ENCODE data around the gene OFD1.

Gene OFD1, protein sequence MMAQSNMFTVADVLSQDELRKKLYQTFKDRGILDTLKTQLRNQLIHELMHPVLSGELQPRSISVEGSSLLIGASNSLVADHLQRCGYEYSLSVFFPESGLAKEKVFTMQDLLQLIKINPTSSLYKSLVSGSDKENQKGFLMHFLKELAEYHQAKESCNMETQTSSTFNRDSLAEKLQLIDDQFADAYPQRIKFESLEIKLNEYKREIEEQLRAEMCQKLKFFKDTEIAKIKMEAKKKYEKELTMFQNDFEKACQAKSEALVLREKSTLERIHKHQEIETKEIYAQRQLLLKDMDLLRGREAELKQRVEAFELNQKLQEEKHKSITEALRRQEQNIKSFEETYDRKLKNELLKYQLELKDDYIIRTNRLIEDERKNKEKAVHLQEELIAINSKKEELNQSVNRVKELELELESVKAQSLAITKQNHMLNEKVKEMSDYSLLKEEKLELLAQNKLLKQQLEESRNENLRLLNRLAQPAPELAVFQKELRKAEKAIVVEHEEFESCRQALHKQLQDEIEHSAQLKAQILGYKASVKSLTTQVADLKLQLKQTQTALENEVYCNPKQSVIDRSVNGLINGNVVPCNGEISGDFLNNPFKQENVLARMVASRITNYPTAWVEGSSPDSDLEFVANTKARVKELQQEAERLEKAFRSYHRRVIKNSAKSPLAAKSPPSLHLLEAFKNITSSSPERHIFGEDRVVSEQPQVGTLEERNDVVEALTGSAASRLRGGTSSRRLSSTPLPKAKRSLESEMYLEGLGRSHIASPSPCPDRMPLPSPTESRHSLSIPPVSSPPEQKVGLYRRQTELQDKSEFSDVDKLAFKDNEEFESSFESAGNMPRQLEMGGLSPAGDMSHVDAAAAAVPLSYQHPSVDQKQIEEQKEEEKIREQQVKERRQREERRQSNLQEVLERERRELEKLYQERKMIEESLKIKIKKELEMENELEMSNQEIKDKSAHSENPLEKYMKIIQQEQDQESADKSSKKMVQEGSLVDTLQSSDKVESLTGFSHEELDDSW

DNA sequence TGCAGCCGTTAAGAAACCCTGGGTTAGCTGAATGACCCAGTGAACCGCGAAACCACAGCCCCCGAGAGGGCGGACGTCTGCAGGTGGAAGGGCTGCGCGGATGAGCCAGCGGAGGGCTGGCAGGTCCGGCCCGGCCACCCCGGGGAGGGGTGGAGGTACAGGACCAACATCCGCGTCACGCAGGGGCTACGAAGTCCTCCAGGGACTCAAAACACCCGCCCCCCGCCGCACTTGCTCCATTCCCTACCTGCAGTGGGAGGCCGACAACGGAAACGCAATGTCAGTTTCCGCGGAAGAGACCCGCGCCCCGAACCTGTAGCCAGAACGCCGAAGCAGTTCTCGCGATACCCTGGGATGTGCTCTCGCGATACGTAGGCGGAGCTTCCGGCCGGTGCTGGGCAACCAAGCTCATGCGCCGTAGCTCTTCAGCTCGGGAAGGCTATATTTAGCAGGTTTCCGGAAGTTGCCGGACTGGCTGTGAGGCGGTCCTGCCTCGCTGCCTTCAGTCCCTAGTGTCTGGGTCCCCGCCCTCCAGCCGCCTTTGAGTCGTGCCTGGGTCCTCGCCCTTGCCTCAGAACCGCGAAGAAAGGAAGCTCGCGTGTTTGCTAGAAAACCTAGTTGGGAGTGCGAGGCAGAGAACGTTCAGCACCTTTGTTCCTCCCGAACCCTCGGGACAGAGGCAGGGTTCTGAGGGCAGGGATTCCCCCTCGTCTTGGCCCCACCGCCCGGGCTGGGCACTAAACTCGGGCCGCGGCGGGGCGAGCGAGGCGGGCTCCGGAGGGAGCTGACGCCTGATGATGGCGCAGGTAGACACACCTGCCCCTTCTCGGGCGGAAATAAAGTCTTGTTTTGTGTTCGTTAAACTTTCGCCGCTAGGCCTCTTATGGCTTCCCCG, at the start of gene OFD1, which contains the start of gene TRAPPC2:
Gene OFD1, plus strand, starts transcription at position 471 of the 895 bp plus-strand sequence. Its CDS starts 324 bp downstream, at position 795.
Gene TRAPPC2, minus strand, starts transcription at position 343 of the 895 bp plus-strand sequence. CDS start 14,657 bp downstream, outside the sequence.
- peak; percentile 94 to 95 for ATAC-seq

DNA sequence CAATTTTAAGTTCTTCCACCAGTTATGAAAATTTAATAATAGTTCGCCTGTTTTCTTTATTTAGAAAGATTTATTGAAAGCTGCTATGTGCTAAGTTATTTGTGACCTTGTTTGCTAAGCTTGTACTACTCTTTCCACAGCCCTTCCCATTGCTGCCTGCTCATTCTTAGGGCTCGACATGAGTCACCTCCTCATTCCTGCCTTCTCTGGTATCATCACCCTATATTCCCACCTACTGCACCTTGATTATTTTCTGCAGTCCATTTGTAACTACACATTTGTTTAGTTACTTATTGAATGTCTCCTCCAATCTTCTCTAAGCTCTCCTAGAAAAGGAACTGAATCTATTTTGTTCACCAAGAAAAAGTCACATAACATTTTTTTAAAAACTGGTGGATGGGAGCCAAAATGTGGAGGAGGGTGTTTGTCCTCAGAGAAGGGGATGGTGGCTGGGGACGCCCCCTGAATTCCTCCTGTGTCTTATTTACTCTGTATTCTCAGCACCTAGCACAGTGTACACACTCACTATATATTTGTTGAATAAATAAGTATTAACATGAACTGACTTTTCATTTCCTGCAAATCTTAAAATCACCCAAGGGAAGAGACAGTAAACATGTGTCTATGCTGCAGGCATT, 49.3 kb upstream of the OFD1 start:
- ATAC-seq, result no peak

DNA sequence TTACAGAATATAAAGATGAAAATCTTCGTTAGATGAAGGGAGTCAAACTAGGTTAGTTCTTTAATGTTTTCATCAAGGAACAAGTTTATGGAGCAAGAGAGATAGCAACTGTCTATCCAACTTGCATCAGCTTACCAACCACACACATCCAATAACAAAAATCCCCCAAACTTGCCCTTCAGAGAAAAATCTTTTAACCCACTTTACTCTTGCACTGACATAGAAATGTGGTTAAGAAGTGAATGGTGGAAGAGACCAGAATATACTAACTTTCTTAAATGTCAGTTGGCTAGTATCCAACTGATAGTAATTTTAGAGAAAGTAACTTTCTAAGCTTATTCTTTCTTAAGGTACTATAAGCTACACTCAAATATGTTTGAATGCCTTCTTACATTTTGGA, 47.3 kb upstream of the OFD1 start:
- no peak for ATAC-seq

DNA sequence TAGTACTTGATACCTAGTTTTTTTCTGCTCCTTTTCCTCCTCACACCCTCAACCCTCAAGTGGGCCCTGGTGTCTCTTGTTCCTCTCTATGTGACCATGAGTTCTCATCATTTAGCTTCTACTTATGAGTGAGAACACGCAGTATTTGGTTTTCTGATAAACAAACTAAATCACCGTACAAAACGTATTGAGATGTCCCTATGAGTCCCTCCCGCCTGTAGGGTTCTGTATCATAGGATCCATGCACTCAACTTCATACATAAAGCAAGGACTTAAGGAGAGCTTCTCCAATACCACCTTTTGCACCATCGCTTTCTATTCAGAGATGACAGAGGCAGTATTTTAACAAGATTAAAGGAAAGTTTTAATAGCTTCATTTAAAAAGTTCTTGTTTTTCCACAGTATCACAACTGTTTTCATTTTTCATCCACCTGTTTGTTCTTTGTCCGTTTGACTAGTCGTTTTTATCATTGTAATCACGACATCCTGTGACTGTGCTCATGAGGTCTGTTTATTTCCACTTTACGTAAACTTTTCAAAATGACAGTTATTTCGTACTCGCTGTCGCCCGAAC, 46.1 kb upstream of the OFD1 start:
- peak; percentile 22 to 27 for ATAC-seq

DNA sequence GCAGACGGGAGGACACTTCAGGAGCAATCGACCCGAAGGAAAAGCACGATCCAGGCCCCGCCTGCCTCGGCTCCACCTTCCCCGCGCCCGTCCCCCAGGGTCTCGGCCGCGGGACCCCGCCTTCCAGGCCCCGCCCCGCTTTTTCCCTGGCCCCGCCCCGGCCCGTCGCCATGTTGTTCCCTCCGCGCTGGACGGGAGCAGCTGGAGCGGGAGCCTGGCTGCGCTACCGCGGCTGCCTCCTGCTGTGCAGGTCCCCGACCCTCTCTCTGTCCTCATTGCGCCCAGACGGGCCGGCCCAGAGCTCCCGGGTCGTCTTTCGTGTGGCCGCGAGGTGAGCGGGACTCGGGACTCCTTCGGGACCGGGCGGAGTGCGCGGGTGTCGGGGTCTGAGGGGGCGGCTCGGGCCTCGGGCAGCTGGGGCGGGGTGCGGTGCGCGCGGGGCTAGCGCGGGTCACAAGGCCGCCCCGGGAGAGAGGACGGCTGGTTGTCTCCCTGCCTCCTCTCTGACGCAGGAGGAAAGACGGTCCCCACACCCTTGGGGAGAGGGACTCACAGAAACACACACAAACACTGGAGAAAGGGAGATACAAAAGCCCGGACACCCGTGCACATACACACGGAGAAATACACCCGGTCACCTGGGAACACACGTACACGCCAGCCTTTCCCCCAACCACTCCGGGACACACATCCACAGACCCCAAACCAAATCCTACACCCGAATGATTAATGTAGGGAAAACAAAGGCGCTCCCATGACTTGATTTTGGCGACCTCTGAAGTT, 45.4 kb upstream of the OFD1 start, which contains the start of gene RAB9A:
Gene RAB9A, plus strand, starts transcription at position 171 of the 783 bp plus-strand sequence. CDS start 19,619 bp downstream, outside the sequence.
- ATAC-seq, result peak; percentile 87 to 91

DNA sequence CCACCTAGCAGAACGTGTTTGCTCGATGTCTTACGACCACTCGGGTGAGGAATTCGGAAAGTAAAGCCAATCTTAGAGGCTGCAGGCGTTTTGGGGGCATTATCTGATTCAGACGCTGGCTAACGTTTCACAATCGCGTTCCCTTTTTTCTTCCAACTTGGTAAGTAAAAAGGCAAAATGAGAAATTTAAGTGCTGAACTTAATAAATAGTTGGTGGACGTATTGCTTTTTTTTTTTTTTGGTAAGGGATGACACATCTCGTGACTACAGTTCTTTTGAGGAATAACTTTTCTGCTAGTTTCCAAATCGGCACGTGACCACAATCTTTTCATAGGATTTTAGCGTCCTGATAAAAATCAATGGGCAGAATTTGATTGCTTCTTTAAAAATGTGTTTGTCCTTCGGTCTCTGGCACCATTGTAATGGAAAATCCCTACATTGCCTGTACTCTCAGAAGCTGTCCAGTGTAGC, 44.8 kb upstream of the OFD1 start:
- no peak for ATAC-seq

DNA sequence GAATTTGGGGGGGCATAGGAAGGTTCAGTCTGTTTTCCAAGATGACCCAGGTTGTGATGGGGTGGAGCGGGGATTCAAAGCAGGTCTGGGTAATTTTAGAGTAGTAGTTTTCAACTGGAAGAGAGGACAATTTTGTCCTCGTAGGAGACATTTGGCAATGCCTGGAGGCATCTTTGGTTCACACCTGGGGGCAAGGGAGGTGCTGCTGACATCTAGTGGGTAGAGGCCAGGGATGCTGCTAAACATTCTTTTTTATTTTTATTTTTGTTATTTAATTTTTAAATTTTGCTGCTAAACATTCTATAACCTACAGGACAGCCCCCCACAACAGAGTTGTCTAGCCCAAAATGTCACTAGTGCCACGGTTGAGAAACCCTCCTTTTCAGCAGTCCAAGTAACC, 43.7 kb upstream of the OFD1 start:
- ATAC-seq, result no peak

DNA sequence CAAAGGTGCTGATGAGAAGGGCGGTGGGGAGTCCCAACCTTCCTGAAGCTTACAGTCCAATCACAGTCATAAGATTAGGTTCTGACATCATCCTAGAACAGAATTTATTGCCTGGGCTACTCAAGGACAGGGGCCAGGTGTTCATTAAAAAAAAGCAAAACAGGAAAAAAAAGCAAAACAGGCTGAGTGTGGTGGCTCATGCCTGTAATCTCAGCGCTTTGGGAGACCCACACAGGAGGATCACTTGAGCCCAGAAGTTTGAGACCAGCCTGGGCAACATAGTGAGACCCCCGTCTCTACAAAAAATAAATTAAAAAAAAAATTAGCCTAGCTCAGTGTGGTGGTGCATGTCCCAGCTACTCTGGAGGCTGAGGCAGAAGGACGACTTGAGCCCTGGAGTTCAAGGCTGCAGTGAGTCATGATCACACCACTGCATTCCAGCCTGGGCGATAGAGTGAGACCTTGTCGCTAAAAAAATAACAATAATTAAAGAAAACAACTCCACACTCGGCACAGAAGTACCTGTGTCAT, 42.6 kb upstream of the OFD1 start:
- ATAC-seq, result no peak

DNA sequence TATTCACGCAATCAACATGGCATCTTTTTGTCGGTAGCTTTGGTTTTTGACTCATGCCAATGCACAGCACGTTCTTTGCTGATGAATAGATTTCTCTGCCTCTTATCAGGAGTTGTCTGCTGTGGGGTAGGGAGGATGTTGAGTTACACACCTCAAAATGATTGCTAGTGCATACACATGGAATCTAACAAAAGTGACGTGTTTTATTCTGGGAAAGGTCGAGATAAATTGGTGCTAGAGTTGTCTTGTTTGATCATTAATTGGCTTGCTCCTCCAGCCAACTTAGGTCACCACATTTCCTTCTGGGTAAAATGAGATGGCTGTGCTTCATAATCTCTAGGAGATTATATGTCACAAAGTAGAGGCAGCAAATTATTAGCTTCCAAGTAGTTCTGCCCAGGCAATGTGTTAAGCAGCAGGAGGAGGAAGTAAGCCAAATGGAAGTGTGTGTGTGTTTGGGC, 41.7 kb upstream of the OFD1 start:
- no peak for ATAC-seq

DNA sequence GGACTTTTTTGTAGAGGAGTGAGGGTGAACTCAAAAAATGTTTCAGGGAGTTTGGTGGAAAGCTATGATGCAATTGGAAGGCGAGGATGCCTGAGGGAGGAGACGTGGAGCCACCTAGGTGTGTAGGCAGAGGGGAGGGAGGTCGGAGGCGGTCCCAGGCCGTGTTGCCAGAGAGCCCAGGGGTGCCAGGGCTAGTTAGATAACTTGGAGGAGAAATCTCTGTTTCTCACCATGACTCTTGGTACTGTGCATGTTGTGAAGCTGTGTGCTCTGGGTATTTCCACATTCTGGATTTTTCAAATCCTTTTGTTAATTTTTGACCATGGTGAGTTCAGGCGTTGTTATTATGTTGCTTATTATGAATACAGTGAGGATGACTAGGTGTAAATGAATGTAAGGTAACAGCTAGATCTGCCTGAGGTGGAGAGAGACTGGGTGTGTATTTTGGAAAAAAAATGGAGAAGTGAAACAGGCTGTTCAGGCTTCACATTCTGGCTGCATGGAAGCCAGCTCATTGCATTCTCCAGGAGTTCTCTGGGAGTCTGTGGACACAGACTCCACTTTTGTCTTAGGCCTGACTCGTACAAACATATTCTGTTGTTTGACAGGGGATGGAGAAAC, 41.1 kb upstream of the OFD1 start:
- no peak for ATAC-seq

DNA sequence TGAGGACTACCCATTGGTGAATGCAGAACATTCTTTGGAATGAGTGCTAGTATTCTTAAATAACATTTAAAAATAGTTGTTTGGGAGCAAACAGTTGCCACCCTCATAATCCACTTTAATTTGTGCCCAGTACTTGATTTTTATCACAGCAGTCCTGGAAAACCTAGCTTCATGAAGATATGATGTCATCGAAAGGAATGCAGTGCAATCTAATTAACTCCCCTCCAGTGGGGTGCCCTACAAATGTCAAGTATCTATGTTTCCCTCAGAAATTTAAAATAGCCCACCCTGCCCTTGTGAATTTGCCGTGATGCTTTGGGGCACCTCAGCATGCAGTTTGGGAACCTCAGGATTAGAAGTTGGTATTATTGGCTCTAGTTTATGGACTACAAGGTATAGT, 40.2 kb upstream of the OFD1 start:
- ATAC-seq, result no peak

DNA sequence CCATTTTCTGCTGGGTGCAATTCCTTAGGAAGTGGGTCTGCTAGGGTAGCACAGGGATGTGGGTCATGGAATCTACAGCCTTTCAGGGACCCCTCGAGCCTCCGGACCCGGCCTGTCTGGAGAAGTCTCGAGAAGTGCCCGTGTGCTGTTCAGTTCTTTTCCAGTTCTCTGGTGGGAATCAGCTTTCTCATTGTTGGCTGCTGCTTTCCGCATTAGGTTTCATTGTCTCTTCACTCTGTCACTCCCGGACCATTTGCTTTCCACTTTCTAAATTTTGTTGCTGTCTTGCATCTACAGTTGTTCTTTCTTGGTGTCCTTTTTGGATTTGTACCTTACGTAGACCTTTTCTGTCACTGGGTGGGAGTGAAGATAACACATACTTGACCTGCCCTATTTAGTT, 39.6 kb upstream of the OFD1 start:
- ATAC-seq, result no peak

DNA sequence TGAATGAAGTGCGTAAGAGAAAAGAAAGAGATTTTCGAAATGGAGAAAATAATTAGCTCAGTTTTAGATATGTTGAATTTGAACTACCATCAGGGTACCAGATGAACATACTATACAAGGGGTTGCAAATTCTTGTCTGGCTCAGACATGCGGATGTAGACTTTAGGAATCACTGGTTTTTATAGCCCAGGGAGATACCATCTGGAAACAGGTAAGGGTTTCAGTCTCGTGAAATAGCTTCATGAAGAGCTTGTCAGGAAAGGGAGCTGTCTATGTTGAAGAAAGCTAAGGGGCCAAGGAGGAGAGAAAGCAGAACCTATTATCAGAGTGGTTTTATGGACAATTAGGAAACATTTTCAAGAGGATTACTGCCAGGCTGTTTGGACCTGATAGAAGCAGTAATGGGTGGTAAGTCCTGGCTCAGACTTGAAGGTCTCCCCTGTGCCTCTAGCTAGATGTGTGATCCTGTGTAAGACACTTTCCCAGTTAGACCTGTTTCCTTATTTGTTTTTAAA, 38.9 kb upstream of the OFD1 start:
- ATAC-seq, result no peak

DNA sequence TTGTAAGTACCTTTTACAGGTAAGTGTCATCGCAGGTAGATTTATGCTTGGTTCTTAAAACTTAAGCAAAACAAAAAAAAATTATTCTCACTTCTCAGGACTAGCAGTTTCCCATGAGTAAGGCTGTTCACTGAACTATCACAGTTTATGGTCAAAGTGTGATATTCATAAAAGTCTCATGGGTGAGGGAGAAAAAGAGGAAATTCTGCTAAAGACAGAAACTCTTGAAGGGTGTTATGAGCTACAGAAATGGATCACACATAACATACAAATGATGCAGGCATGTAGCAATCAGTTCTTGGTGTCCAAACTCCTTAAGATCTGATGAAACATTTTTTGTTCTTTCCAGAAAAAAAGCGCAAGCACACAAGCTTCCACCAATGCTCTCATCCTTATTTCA, 37.1 kb upstream of the OFD1 start:
- ATAC-seq, result peak; percentile 41 to 45

DNA sequence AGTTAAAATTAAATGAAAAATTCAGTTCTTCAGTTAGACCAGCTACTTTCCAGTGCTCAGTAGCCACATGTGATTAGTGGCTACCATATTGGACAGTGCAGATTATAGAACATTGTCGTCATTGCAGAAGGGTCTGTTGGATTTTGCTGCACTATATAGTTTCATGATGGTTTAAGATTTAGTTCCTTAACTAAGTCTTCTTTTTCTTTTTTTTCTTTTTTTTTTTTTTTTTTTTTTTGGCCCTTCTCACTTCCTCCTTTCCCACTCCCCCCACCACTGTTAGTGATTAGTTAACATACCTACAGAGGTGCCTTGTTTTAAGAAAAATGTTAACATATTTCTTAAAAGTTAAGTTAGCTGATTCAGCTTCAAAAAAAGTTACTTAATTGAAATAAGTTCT, 36.6 kb upstream of the OFD1 start:
- no peak for ATAC-seq

DNA sequence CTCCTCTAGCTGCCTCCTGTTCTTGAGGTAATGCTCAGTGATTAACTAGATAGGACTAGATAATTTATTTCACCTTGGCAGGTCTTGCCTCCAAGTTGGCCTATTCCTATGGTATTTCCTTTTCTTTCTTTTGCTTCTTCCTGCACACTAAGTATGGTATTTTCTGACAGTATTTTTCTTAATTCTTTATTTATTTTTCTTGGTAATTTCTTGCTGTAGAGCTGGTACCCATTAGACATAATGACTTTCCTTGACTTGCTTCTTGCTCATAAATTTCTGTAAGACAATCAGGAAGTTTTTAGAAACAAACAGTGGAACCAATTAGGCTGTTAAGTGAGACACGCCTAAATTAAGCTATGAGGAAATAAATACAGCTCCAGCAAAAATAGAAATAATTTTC, 36.1 kb upstream of the OFD1 start:
- ATAC-seq, result no peak

DNA sequence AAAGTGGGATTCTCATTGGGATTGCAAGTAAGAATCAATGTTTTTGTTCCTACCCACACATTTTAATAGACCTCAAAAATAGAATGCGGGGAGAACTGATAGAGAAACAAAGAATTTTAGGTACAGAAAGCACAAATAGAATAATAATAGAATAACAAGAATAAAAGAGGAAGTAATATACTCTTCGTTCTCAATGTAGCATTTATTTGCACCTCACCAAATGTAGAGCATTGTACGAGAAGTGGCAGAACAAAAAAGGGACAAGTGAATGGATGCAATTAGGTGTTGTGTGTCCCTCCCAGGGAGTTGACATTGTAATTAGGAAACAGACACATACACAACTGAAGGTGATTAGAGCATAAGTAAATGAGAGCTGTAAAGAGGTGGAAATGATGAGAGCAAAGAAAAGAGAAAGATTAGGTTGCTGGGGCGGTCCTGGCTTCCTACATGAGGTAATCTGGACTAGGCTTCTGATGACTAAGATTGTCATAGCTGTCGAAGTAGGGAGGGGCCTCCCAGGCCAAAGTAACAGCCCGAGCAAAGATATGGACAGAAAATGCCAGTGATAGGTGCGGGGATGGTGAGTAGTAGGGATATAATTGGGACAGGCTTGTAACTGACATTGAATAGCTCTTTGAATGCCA, 35.2 kb upstream of the OFD1 start:
- ATAC-seq, result peak; percentile 58 to 60

DNA sequence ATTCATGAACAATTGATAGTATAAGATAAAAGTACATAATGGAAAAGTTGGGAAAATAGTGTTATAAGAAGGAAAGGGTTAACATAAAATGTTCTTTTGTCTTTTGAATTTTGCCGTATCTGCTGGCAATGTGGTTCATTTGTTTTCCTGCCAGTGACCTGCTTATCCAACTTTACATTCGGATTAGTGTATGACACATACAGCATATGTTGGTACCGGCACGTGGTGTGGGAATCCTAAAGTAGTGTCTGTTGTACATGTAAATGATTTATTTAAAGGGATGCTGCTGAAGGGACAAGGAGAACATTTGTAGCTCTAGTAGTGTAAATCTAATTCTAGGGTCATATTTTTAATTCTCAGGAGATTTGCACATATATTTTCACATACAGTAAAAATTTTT, 34.2 kb upstream of the OFD1 start:
- no peak for ATAC-seq

All from activated CD4-positive, CD25-positive, alpha-beta regulatory T cell treated with anti-CD3 and anti-CD28 coated beads, Interleukin-2, amount 50 U/mL, for 24 hours (primary cell).